A673 (cell line): Measurements from ENCODE around the gene LAMB4.

Source experiments
- CTCF ChIP-seq: fragments of 300-800, 200-600 bp; sonication (generic); conservative IDR thresholded peaks from 2 replicates; pipeline ENCODE4 v1.5.1; 2017; ENCODE audit warnings: low read depth, mild to moderate bottlenecking, antibody characterized with exemption, low read length, moderate library complexity, mixed read lengths
- EZH2 ChIP-seq: fragments of 200-600 bp; sonication (generic); IDR thresholded peaks from 2 replicates; pipeline ENCODE4 v1.6.1; 2017; ENCODE audit warnings: borderline replicate concordance, low read depth, mild to moderate bottlenecking, mixed read lengths, antibody characterized with exemption, low read length; ENCODE audit not compliant: poor library complexity, severe bottlenecking

GRCh38 chr7:108004220-108005142 is 125.7 kb downstream of the LAMB4 start:
- no peak for TF ChIP-seq CTCF
- no peak for TF ChIP-seq EZH2
